A673 (cell line): ENCODE data around the gene NDUFB6.

Source experiments
- CTCF ChIP-seq: fragments of 300-800, 200-600 bp; sonication (generic); conservative IDR thresholded peaks from 2 replicates; pipeline ENCODE4 v1.5.1; 2017; ENCODE audit warnings: low read depth, mild to moderate bottlenecking, antibody characterized with exemption, low read length, moderate library complexity, mixed read lengths
- EZH2 ChIP-seq: fragments of 200-600 bp; sonication (generic); IDR thresholded peaks from 2 replicates; pipeline ENCODE4 v1.6.1; 2017; ENCODE audit warnings: borderline replicate concordance, low read depth, mild to moderate bottlenecking, mixed read lengths, antibody characterized with exemption, low read length; ENCODE audit not compliant: poor library complexity, severe bottlenecking

DNA sequence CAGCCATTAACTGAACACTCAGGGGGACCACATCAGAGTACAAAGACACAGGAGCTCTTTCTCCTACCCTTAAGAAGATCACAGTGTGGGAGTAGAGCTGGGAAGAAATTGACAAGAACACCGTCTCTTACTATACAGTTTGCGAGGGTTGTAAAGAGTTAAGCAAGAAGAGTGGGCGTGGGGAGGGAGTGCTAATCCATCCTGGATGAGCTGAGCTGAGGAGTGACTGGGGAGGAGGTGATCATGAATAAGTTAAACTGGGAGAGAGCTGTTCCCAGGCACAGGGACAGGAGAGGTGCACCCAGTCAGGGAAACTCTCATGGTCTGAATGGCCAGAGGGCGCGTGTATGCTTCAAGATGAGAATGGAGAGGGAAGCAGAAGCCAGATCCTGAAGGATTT lies 45.3 kb upstream of the NDUFB6 start:
- TF ChIP-seq CTCF (no peak), EZH2 (no peak)
